Retina (tissue), 1 donor: ENCODE measurements around the gene ABL2.
"Not testable (repeated sequence)": the region's sequence is repeated elsewhere in the genome, so short reads cannot be mapped to it uniquely, and the experiment has no call there.

ENCODE experiments used
- DNase-seq: peaks from one replicate; pipeline ENCODE4 v3.0.0-alpha.2; 2016

Gene ABL2

GRCh38 chr1:179213317-179213716 lies 16.2 kb downstream of the ABL2 start:
- not testable (repeated sequence) for DNase-seq

DNA sequence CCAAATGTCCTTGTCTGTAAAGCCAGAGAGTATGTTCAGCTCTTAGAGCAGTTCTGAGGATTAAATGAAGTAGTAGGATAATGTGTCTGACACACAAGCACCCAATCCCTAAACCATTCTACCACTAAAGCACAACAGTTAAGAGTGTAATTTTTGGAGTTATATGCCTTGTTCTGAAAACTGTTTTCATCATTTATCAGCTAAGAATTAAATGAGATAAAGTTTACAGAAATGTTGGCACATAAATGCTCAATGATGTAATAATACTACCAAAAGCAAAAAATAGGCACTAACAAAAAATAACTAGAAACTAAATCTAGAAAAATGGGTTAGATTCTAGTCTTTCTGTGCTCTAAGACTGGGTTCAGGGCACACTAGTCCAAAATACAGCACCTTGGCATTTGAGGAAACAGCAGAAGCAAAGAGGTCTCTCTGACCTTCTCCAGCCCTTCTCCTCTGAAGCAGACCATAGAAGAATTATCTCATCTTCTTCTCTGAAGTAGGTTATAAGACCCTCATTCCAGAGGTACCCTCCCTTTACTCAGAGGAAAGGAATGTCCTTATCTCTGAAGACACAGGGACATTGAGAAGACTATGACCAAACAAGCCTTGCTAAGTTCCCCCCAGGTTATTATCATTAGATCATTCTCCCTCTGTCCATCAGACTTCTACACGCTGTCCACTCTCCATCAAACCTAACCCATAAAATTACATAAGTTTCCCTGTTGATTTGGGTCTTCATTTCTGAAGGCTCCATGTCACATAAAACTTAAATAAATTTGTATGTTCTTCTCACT lies 20.6 kb downstream of the ABL2 start:
- no peak for DNase-seq

- no peak for DNase-seq
These were observed 22.7 kb downstream of the ABL2 start for GRCh38 chr1:179206812-179207211.

GRCh38 chr1:179205284-179205683 lies 24.2 kb downstream of the ABL2 start:
- DNase-seq = no peak

- DNase-seq = no peak
These were observed 27.3 kb downstream of the ABL2 start for GRCh38 chr1:179202161-179202560.

DNA sequence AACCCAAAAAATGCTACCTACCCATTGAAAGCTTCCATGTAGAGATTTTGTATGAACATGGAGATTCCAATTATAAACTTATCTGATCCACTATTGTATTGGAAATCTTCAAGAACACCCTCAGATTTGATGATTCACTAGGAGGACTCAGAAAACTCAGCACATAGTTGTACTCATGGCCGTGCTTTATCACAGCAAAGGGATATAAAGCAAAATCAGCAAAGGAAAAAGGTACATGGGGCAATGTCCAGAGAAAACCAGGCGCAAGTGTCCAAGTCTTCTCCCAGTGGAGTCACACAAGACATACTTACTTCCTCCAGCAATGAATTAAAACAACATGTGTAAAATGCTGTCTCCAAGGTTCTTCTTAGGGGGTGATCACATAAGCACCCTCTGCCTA lies 28.9 kb downstream of the ABL2 start:
- no peak for DNase-seq

DNA sequence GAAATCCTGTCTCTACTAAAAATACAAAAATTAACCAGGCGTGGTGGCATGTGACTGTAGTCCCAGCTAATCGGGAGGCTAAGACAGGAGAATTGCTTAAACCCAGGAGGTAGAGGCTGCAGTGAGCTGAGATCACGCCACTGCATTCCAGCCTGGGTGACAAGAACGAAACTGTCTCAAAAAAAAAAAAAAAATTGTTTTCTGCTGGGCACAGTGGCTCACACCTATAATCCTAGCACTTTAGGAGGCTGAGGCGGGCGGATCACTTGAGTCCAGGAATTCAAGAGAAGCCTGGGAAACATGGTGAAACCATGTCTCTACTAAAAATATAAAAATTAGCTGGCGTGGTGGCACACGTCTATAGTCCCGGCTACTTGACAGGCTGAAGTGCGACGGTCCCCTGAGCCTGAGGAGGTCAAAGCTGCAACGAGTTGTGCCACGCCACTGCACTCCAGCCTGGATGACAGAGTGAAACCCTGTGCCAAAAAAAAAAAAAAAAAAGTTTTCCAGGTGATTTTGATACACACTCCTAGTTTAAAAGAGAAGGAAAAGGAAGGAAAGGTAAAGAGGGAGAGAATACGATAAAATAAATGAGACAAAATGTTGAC lies 31.7 kb downstream of the ABL2 start:
- no peak for DNase-seq

- not testable (repeated sequence) for DNase-seq
These were observed 33.6 kb downstream of the ABL2 start for GRCh38 chr1:179195857-179196256.

DNA sequence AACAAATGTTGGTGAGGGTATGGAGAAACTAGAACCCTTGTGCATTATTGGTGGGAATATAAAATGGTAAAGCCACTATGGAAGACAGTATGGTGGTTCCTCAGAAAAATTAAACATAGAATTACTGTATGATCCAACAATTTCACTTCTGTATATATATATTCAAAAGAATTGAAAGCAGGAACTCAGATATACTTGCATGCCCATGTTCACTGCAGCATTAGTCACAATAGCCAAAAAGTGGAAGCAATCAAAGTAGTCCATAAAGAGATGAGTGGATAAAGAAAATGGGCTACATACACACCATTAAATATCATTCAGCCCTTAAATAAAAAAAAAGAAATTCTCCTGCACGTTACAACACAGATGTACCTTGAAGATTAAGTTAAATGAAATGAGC lies 34.1 kb downstream of the ABL2 start:
- DNase-seq = no peak

DNA sequence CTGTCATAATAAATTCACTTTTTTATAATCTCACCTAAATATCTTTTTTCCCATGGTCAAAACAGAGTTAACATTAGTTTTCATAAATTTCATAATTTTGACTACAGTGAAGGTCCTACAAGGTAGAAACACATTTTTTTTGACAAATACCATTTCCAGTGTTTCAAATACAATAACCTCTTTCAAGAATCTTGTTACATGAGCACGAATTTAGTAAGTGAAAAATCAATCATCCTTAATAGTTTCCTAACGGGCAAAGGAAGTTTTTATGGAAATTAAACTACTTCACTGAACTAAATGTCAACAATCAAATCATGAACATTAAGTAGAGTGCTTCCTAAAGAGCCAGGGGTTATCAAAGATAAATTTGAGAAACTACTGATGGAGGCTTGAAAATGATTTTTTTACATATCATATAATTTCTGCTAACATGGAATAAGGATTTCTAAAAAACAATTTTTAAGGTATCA lies 35.4 kb downstream of the ABL2 start:
- no peak for DNase-seq

DNA sequence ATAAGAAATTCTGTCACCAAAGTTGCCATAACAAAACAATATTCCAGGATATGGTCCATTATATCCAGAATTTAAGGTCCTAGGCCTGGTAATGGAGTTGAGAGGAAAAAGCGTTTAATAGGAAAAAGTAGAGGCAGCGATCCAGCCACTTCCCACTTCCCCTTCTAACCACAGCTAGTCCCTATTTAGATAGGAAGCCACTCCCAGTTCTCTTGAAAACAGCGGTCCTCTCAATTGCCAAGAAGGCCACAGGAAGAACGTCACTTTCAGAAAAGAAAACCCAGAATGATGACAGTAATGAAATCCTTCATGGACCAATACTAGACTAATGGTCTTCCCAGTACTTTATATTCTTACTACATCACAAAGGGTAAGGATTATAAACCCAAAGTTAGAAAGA lies 38.6 kb downstream of the ABL2 start:
- DNase-seq = no peak

- DNase-seq = no peak
These were observed 41.6 kb downstream of the ABL2 start for GRCh38 chr1:179187735-179188471.

- DNase-seq = no peak
These were observed 42.4 kb downstream of the ABL2 start for GRCh38 chr1:179187043-179187442.

DNA sequence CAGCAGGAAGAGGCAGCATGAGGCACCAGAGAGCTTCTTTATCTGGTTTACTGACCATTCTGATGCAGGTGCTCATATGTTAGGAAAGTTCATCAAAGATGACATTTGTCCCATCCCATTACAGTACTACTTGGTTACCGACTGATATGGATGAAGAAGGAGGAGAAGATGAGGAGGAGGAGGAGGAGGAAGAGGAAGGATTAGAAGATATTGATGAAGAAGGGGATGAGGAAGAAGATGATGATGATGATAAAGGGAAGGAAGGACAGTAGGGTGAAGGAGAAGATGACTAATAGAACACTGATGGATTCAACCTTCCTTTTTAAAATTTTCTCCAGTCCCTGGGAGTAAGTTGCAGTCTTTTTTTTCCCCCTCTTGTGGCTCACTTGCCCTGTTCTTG lies 45.1 kb downstream of the ABL2 start:
- DNase-seq = no peak

GRCh38 chr1:179183857-179184256 lies 45.6 kb downstream of the ABL2 start:
- no peak for DNase-seq

- DNase-seq = no peak
These were observed 50.5 kb downstream of the ABL2 start for GRCh38 chr1:179178950-179179349.

DNA sequence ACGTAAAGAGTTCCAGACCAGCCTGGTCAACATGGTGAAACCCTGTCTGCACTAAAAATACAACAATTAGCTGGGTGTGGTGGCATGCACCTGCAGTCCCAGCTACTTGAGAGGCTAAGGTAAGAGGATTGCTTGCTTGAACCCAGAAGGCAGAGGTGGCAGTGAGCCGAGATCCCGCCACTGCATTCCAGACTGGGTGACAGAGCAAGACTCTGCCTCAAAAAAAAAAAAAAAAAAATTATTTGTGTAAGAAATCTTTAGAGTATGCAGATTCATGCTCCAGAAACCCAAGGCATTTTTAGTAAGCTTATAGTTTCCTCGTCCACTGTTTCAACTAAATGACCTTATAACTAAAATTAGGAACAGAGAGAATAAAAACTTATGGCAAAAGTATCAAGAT lies 51.3 kb downstream of the ABL2 start:
- DNase-seq = no peak

DNA sequence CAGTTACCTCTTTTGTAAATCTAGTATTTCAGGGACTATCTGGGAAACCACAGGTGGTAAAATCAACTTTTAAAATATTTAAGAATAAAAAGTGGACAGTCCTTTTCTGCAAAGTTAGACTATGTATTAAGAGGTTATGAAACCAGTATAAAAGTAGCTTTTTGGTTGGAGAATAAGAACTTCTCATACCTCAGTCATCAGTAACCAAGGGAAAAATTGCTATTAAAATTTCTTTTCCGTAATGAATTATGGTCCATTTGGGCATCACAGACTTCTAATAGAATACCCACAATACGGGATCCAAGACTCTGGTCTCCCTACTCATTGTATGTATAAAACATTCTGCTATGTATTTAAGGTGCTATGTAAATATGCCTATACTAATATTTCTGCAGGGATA lies 51.9 kb downstream of the ABL2 start:
- DNase-seq = no peak

GRCh38 chr1:179177182-179177581 lies 52.3 kb downstream of the ABL2 start:
- no peak for DNase-seq

DNA sequence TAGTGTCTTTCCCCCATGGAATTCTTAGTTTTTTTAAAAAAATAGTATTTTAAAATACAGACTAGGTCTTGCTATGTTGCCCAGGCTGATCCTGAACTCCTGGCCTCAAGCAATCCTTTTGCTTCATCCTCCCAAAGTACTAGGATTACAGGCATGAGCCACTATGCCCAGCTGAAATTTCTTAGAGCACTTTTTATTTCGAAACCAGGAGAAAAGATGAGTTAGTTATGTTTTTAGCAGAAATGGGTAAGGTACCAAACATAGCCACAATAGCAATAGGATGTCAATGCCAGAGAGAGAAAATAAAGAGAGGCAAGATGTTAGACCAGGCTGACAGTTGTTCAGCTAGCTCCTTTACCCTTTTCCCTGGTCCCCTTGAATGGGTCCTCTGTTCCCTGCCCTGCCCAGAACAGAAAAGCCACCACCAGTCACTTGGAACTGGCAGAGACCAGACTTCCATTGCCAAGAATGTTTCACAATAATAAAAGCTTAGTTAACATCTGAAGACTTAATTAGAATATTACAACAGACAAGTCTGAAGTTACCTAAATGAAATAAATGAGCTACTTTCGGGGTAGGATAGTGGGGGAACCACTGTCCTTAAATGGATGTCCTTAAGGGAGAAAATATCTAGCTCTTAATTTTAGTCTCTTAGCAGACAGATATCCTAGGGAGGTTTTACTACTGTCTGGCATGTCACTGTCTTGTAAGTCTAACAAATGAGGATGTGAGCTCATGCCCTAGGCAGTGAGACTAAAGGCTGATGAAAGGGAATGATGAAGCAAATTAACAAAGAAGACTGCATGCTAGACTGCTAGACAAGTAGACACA lies 54.3 kb downstream of the ABL2 start:
- DNase-seq = no peak

- not testable (repeated sequence) for DNase-seq
These were observed 59.1 kb downstream of the ABL2 start for GRCh38 chr1:179170468-179170770.

GRCh38 chr1:179169616-179170467 lies 59.6 kb downstream of the ABL2 start:
- no peak for DNase-seq
